Measurements from ENCODE around the gene DNAH17. TPM values are rescaled to one million over a fixed set of nuclear protein-coding genes. Genes with fewer than 3 reads are reported as not detected.
A peak's percentile ranks its signal among the peaks of the same experiment; 100 is the strongest.

The DNAH17 gene
- total RNA-seq, 2 donors from 2014 or later: 0.13 to 0.64 TPM

DNA sequence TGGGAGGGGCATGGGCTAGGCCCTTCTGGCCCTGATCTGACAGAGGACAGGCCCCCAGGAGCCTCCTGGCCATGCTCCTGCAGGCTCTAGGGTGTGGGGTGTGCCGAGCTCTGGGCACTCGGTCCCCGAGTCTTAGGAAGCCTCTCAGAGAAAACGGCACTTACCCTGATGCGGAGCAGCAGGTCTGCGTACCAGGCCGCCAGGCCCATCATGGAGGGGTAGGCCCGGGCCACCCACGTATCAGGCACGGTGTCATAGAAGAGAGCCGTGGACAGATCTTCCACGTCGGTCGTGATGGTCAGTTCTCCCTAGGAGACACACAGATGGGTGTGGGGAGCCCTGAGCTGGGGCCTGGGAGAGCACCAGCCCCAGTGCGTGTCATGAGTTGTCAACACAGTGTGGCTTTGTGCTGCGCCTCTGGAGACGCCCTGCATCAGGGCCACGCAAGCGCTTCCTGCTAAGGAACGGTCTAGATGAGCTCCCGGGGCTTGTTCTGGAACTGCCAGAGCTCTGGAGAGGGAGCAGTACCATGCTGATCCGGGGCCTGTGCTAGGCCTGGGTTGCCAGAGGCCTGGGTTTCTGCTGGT is 150.8 kb downstream of the DNAH17 start:
- no peaks in the 10 kb centered on the region for H3K9me3 Mint-ChIP-seq
- Histone ChIP-seq H3K4me3 (ENCODE audit: low read length) (no peak overlapping the region), H3K4me1 (ENCODE audit: control insufficient read depth, insufficient read depth, low read length) (peaks cover 3% of the 10 kb centered on the region), H3K9ac (ENCODE audit: extremely low read depth, low read length, poor library complexity, severe bottlenecking) (no peak overlapping the region), H3K36me3 (ENCODE audit: control insufficient read depth, insufficient read depth, low read length) (peaks cover 43% of the 10 kb centered on the region), H3K9me3 (ENCODE audit: control insufficient read depth, low read length) (no peaks in the 10 kb centered on the region), H3K27ac (ENCODE audit: low read depth, low read length) (no peak overlapping the region), H3K27me3 (ENCODE audit: control insufficient read depth, insufficient read depth, low read length, poor library complexity, severe bottlenecking) (no peaks in the 10 kb centered on the region)
- H3K4me1 Mint-ChIP-seq: peaks cover 10% of the 10 kb centered on the region
- no peak overlapping the region for H3K4me3 Mint-ChIP-seq
- peaks cover 55% of the 10 kb centered on the region for H3K36me3 Mint-ChIP-seq (ENCODE audit: low read depth)
- no peak overlapping the region for H3K27ac Mint-ChIP-seq
- WGBS, 2 experiments (ENCODE audit: insufficient coverage in 1 of 2, insufficient read length in 1 of 2): 94 to 96% methylated on average over 16 to 22 of the region's 22 CpGs
- no peaks in the 10 kb centered on the region for H3K27me3 Mint-ChIP-seq (ENCODE audit: insufficient read depth)
- no peak for DNase-seq
- TF ChIP-seq, protein P1, sequence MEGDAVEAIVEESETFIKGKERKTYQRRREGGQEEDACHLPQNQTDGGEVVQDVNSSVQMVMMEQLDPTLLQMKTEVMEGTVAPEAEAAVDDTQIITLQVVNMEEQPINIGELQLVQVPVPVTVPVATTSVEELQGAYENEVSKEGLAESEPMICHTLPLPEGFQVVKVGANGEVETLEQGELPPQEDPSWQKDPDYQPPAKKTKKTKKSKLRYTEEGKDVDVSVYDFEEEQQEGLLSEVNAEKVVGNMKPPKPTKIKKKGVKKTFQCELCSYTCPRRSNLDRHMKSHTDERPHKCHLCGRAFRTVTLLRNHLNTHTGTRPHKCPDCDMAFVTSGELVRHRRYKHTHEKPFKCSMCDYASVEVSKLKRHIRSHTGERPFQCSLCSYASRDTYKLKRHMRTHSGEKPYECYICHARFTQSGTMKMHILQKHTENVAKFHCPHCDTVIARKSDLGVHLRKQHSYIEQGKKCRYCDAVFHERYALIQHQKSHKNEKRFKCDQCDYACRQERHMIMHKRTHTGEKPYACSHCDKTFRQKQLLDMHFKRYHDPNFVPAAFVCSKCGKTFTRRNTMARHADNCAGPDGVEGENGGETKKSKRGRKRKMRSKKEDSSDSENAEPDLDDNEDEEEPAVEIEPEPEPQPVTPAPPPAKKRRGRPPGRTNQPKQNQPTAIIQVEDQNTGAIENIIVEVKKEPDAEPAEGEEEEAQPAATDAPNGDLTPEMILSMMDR (conservative IDR thresholded peaks at IDR 0.05): no peak

DNA sequence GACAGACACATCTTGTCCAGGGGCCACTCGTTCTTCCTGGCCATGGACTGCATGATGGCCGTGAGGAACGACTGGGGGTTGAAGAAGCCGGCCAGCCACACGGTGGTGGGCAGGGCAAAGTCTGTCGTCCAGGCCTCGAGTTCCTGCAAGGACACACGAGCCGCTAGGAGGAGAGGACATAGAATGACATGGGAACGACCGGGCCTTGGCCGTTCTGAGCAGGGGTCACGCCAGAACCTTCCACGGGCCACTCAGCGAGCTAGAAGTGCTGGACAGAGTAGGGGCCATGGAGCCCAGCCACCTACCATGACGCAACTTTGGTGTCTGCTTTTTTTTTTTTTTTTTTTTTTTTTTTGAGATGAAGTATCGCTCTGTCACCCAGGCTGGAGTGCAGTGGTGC is 151.8 kb downstream of the DNAH17 start:
- no peaks in the 10 kb centered on the region for H3K9me3 ChIP-seq (ENCODE audit: control insufficient read depth, low read length)
- H3K27ac Mint-ChIP-seq: peak overlapping the region; percentile 39
- peaks cover 19% of the 10 kb centered on the region for H3K4me1 Mint-ChIP-seq
- peaks cover 3% of the 10 kb centered on the region for H3K4me1 ChIP-seq (ENCODE audit: control insufficient read depth, insufficient read depth, low read length)
- peaks cover 57% of the 10 kb centered on the region for H3K36me3 Mint-ChIP-seq (ENCODE audit: low read depth)
- no peaks in the 10 kb centered on the region for H3K27me3 Mint-ChIP-seq (ENCODE audit: insufficient read depth)
- DNase-seq: no peak
- WGBS, 2 experiments (ENCODE audit: insufficient coverage in 1 of 2, insufficient read length in 1 of 2): 94% methylated on average over 16 to 17 of the region's 17 CpGs
- H3K4me3 Mint-ChIP-seq: no peak overlapping the region
- H3K36me3 ChIP-seq (ENCODE audit: control insufficient read depth, insufficient read depth, low read length): peaks cover 50% of the 10 kb centered on the region
- H3K9me3 Mint-ChIP-seq: no peaks in the 10 kb centered on the region
- no peak overlapping the region for H3K4me3 ChIP-seq (ENCODE audit: low read length)
- no peaks in the 10 kb centered on the region for H3K27me3 ChIP-seq (ENCODE audit: control insufficient read depth, insufficient read depth, low read length, poor library complexity, severe bottlenecking)
- H3K27ac ChIP-seq (ENCODE audit: low read depth, low read length): no peak overlapping the region
- TF ChIP-seq, protein P1 (conservative IDR thresholded peaks at IDR 0.05): no peak
- no peak overlapping the region for H3K9ac ChIP-seq (ENCODE audit: extremely low read depth, low read length, poor library complexity, severe bottlenecking)

DNA sequence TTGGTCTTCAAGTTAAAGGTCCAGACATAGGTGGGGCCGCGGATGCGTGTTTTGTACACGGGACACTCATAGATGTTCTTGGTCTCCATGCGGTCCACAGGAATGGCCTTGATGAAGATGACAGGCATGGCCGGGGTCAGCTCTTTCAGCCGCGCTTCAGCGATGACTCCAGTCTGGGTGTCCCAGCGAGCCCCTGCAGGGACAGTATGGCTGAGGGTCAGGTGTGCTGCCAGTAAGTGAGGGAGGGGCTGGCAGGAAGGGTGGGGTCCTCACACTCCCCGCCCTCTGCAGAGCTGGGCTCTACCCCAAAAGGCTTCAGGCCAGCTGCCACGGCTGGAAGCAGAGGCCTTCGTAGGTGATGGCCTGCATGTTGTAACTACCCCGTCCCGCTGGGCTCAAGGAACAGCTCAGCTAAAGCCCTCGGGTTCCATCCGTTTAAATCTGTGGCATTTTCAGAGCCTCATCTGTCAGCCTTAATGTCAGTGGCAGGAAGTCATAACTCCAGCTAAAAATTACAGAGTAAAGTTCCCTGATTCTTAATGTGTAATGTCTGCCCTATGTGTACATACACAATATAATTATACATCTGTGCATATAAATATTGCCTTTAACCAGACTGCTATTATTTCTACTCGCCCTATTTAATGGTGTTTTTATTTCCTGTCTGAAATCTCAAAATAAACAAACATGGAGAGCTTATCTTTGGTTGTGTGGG is 153.1 kb downstream of the DNAH17 start:
- H3K27ac Mint-ChIP-seq: no peak overlapping the region
- H3K36me3 ChIP-seq (ENCODE audit: control insufficient read depth, insufficient read depth, low read length): peaks cover 63% of the 10 kb centered on the region
- H3K27me3 ChIP-seq (ENCODE audit: control insufficient read depth, insufficient read depth, low read length, poor library complexity, severe bottlenecking): no peaks in the 10 kb centered on the region
- H3K27me3 Mint-ChIP-seq (ENCODE audit: insufficient read depth): no peaks in the 10 kb centered on the region
- 89 to 91% methylated on average over 14 to 18 of the region's 18 CpGs for WGBS, 2 experiments (ENCODE audit: insufficient coverage in 1 of 2, insufficient read length in 1 of 2)
- no peaks in the 10 kb centered on the region for H3K9me3 ChIP-seq (ENCODE audit: control insufficient read depth, low read length)
- no peak overlapping the region for H3K27ac ChIP-seq (ENCODE audit: low read depth, low read length)
- H3K4me1 Mint-ChIP-seq: peaks cover 19% of the 10 kb centered on the region
- peaks cover 3% of the 10 kb centered on the region for H3K4me1 ChIP-seq (ENCODE audit: control insufficient read depth, insufficient read depth, low read length)
- TF ChIP-seq, protein P1 (conservative IDR thresholded peaks at IDR 0.05): no peak
- no peak overlapping the region for H3K4me3 Mint-ChIP-seq
- no peak for DNase-seq
- H3K9me3 Mint-ChIP-seq: no peaks in the 10 kb centered on the region
- no peak overlapping the region for H3K4me3 ChIP-seq (ENCODE audit: low read length)
- peaks cover 58% of the 10 kb centered on the region for H3K36me3 Mint-ChIP-seq (ENCODE audit: low read depth)
- H3K9ac ChIP-seq (ENCODE audit: extremely low read depth, low read length, poor library complexity, severe bottlenecking): no peak overlapping the region

Data from endodermal cell (in vitro differentiated cells).